GM19372 (cell line): ENCODE measurements around the gene ELAVL4.

ENCODE experiments used
- ATAC-seq: cut with Tn5 transposase; IDR thresholded peaks from one replicate; pipeline ENCODE4 v1.9.1; 2021; ENCODE audit warnings: mild to moderate bottlenecking, low read depth, moderate library complexity; ENCODE audit not compliant: unreplicated experiment

The ELAVL4 gene

GRCh38 chr1:50108497-50109059 is at the start of gene ELAVL4:
ELAVL4 (plus strand) TSS chr1:50108920; CDS start chr1:50109190, 270 bp downstream.
- ATAC-seq: no peak

- ATAC-seq: no peak
These were observed 48.4 kb upstream of the ELAVL4 start for GRCh38 chr1:50060279-50060678.

GRCh38 chr1:50066806-50067205 is 41.9 kb upstream of the ELAVL4 start:
- no peak for ATAC-seq

- no peak for ATAC-seq
These were observed 33.8 kb upstream of the ELAVL4 start for GRCh38 chr1:50074931-50075330.

- no peak for ATAC-seq
These were observed 31.4 kb upstream of the ELAVL4 start for GRCh38 chr1:50077273-50077672.

- no peak for ATAC-seq
These were observed 27.7 kb upstream of the ELAVL4 start for GRCh38 chr1:50080904-50081586.

GRCh38 chr1:50084389-50084788 is 24.3 kb upstream of the ELAVL4 start:
- ATAC-seq: no peak

GRCh38 chr1:50091068-50091467 is 17.7 kb upstream of the ELAVL4 start:
- ATAC-seq: no peak

GRCh38 chr1:50095716-50096115 is 13.0 kb upstream of the ELAVL4 start:
- ATAC-seq: no peak

GRCh38 chr1:50097021-50097679 is 11.6 kb upstream of the ELAVL4 start:
- ATAC-seq: no peak

GRCh38 chr1:50097791-50098190 is 10.9 kb upstream of the ELAVL4 start:
- no peak for ATAC-seq

- no peak for ATAC-seq
These were observed 10.1 kb upstream of the ELAVL4 start for GRCh38 chr1:50098591-50099021.

- no peak for ATAC-seq
These were observed 9.1 kb upstream of the ELAVL4 start for GRCh38 chr1:50099654-50100053.

- ATAC-seq: no peak
These were observed 5.1 kb upstream of the ELAVL4 start for GRCh38 chr1:50103615-50104081.

- ATAC-seq: no peak
These were observed 3.3 kb upstream of the ELAVL4 start for GRCh38 chr1:50105433-50105832.

GRCh38 chr1:50106095-50106761 is 2.5 kb upstream of the ELAVL4 start:
- ATAC-seq: no peak

GRCh38 chr1:50109116-50109515 is 396 bp downstream of the ELAVL4 start:
- ATAC-seq: no peak

- no peak for ATAC-seq
These were observed 941 bp downstream of the ELAVL4 start for GRCh38 chr1:50109647-50110075.

- no peak for ATAC-seq
These were observed 1.4 kb downstream of the ELAVL4 start for GRCh38 chr1:50110151-50110550.

GRCh38 chr1:50110656-50111055 is 1.9 kb downstream of the ELAVL4 start:
- ATAC-seq: no peak

- ATAC-seq: no peak
These were observed 2.8 kb downstream of the ELAVL4 start for GRCh38 chr1:50111503-50111902.
